Stimulated activated naive CD4-positive, alpha-beta T cell treated with Interleukin-2 at 50 U/mL for 16 hours (primary cell): ENCODE results near the gene RPS28.
"Not testable (repeated sequence)": the region's sequence is repeated elsewhere in the genome, so short reads cannot be mapped to it uniquely, and the experiment has no call there.

ENCODE experiments used
- DNase-seq: peaks from one replicate; lab custom pipeline; 2025; lab: John Stamatoyannopoulos, UW

RPS28 gene

DNA sequence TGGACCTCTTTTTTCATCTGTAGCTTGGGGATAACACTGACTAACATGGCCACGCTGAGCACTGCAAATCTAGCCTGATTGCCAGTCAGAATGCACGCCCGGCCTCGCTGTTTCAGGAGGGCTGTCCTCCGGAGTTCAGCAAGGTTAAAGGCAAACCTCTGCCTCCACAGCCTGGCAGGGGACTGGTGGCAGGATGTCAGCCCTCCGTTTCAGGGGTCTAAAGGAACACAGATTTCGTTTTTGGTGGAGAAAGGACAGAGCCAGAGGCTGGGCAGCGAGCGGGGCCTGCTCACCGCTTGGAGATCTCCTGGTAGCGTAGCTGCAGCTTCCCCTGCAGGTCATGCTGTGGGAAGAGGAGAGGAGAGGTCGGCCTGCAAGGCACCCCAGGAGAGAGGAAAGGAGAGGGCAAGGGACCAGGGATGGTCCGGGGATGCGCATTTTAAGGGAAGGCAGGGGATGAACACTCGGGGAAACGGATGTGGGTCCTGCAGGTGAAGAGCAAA, 681 bp upstream of the RPS28 start:
- no peak for DNase-seq

DNA sequence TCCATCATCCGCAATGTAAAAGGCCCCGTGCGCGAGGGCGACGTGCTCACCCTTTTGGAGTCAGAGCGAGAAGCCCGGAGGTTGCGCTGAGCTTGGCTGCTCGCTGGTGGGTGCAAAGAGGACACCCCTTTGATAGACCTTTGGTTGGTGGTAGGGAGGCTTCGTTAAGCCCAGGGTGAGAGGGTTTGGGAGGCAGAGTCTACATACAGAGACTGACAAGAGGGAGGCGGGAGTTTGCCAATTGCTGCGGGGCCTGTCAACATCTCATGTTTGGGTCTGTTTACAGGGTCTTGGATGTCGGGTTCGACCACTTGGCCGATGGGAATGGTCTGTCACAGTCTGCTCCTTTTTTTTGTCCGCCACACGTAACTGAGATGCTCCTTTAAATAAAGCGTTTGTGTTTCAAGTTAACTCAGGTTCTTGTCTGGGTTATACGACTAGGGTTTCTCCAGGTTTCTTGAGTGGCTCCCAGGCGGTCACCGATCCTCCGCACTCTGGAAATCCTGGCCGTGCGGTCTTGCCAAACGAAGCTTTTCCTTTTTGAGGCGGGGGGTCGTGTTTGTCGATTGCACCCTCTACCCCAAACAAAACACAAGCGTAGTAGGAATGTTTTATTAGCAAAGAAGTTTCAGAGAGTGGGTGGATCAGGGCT, 816 bp downstream of the RPS28 start:
- no peak for DNase-seq

DNA sequence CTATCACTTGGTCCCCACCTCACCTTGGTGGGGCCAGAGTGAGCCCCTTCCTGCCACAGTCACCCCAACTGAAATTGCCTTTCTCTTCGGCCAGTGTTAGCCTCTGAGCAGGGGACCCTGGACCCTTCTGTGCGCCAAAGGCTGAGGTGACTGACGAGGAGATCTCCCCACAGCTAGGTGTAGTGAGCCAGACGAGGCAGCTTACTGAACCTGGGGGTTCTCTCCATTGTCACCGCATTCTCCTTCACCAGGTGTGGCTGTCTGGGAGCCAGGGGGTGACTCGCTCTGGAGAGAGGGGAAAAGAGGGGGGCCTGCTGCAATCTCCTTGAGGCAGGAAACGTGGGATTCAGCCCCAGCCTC, 1.3 kb downstream of the RPS28 start:
- DNase-seq: no peak

DNA sequence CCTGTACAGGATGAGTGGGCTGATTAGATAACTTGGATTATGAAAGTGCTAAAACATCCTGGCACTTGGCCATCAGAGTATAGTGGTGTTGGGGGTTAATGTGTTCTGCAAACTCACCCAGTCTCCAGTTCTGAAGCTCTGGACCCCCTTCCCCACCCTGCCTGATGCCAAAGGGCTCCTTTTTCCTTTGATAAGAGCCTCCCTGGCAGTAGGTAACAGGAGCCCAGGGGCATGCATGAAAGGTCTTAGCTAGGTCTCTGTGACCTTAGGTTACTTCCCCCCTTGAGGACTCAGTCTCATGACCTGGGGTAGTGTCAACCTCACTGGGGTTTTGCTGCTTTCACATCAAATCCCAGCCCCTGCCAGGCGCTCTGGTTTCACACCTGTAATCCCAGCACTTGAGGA, 2.5 kb downstream of the RPS28 start:
- no peak for DNase-seq

DNA sequence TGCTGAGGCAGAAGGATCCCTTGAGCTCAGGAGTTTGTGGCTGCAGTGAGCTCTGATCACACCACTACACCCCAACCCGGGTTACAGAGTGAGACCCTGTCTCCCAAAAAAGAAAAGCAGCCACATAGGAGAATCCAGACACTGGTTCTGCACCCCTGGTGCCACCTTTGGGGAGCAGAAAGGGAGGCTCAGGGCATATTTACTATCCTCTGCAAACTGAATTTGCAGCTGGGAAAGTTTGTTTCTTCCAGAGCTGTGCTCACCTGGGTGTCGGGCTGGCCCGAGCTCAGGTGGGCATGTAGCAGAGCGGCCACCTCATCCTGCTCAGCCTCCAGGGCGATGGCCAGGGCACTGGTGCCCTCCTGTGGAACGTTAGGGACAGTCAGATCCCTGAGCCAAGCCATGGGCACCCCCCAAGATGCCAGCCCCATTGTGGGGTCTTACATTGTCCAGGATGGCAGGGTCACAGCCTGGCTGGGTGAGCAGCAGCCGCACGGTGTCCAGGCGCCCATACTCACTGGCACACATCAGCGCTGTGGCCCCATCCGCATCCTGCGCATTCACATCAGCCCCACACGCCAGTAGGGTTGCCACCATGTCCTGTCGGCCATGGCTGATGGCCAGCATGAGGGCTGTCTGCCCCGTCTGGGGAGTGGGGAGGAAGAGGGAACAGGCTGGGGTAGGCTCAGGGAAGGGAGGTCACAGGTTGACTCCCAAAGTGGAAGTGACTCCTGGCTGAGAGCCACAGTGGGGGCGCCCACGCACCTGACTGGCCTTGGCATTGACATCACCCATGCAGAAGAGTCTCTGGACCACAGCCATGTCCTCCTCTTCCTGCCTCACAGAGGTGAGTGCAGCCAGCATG, 3.1 kb downstream of the RPS28 start:
- no peak for DNase-seq

DNA sequence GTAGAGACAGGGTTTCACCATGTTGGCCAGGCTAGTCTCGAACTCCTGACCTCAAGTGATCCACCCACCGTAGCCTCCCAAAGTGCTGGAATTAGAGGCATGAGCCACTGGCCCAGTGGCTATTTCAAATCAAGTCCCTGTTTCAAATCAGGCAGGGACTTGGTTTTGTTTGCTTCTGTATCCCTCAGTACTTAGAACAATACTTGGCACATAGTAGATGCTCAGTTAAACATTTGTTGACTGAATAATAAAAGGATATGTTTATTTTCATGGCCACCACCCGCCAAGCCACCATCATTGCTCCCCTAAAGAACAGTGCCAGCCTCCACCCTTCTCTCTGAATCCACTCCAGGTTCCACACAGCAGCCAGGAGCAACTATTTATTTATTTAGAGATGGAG, 4.2 kb downstream of the RPS28 start:
- no peak for DNase-seq

DNA sequence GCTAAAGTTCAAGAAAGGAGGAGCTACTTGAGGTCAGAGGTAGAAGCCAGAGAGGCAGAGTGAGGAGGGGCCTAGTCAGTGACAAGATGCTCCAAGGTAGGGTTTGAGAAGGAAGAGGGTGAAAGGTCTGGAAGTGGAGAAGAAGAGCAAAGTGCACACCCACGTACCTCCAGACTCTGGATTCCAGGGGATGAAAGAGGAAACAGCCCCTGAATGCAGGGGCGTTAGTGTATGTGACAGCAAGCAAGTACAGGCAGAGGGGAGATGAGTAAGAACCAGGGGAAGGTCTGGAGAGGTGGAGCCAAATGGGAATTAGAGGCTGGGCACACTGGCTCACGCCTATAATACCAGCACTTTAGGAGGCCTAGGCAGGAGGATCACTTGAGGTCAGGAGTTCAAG, 8.7 kb downstream of the RPS28 start:
- DNase-seq: no peak

DNA sequence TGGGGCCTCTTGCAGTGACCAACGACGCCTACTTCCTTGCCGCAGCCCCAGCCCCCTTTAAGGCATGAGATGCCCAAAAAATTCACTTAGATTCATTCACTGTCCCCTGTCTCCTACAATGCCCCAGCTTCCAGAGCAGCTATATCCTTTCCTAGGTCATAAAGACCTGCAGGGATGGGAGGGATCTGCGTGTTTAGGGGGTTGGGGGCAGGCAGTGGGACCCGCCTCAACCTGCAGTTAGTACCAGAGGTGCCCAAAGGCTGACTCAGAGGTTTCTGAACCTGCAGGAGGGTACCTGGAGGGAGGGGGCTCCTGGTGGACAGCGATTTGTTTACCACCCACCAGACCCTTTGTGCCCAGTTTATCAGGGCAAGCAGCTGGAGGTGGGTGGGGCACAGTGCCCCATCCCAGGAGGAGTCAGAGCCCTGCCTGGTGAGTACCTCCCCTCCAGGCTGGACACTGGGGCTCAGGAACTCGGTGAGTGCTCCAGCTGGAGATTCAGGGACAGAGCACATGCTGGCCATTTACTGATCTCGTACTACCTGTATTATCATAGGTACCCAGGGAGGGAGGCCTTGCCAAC, 10.1 kb downstream of the RPS28 start:
- no peak for DNase-seq

DNA sequence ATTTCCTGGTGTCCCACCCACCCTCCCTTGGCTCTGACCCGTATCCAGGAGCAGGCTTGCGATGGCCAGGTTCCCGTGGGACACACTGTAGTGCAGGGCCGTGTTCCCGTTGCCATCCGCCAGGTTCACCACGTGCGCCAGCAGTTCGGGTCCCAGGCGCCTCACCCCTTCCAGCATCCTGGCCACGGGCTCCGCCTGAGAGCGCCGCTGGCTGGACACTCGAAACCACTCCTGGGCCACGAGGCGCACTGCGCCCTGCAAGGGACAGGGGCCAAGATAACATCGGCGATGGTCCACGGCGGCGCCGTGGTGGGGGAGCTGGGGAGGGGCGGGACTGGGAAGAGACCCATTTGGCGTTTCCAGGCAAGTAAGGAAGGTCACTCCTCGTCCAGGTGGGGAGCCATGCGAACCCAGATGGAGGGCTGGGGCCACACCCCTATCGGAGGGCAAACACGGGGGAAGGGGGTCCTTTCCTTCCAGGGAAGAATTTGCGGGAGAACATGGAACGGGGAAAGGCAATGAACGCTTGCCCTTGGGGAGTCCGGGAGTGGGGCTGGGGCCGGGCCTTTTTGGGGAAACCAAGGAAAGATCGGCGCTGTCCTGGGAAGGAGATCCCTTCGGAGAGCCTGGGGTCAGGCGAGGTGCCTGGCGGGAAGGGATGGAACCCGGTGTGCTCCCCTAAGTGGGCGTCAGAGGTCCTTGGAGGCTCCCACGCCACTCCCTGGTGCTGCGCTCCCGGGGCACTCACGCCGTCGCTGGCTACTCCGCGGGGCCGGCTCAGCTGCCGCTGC, 11.9 kb downstream of the RPS28 start:
- DNase-seq: no peak

DNA sequence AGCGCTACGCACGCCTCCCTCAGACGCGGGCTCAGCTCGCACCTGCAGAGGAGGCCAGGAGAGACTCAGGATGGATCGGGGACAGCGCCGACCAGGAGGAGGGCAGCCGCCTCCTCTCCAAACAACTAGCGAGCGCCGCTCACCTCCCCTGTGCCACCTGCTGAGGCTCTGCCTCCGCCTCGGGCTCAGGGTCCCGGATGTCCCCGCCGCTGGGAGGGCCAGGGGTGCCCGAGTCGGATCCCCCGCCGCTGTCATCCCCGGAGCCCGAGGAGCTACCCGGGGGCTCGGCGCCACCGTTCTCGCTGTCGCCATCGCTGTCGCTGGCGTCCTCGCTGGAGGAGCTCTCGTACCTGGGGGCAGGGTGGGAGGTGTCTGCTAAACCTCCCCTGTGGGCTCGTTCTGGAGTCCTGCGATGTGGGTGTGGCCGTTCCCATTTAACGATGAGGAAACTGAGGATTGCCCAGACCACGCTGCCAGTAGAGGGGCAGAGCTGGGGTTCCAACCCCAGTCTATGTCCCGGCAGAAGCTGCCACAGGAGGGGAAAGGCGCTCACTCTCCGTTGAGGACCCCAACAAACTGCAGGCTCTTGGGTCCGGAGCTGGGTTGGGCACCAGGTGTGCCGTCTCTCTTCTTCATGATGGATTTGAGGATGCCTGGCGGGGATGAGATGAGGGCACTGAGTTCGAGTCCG, 12.6 kb downstream of the RPS28 start:
- DNase-seq: no peak

DNA sequence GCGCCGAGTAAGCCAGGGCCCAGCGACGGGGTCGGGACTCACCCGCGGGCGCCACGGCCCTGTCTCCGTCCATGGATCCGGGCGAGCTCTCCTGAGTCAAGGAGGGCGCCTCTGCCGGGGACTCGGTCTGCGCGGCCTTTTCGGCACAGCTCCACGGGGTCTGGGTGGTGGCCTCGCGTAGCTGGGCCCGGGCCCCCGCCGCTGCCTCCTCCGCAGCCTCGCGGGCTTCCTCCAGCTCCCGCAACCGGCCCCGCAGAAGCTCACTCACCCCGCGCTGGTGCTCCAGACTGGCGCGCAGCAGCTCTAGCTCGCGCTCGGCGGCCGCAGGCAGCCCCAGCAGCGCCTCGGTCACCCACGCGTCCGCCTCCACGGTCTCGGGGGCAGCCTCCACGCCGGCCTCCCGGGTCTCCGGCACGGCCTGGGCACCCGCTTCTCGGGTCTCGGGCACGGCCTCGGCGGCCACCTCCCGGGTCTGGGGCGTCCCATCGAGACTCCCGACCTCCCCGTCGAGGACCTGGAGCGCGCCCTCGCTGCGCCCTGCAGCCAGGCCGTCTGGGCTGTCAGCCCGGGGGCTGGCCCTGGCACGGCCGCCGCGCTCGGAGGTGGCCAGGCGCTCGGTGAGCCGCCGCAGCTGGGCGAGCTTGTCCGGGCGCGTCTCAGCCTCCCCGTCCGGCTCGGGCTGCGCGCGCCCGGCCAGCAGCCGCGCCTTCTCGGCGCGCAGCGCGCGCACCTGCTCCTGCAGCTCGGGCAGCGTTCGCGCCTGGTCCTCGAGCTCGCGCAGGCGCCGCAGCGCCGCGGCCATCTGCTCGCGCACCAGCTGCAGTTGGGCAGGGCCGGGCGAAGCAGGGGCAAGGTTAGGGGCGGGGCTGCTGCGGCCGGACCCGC, 13.4 kb downstream of the RPS28 start:
- DNase-seq: no peak

DNA sequence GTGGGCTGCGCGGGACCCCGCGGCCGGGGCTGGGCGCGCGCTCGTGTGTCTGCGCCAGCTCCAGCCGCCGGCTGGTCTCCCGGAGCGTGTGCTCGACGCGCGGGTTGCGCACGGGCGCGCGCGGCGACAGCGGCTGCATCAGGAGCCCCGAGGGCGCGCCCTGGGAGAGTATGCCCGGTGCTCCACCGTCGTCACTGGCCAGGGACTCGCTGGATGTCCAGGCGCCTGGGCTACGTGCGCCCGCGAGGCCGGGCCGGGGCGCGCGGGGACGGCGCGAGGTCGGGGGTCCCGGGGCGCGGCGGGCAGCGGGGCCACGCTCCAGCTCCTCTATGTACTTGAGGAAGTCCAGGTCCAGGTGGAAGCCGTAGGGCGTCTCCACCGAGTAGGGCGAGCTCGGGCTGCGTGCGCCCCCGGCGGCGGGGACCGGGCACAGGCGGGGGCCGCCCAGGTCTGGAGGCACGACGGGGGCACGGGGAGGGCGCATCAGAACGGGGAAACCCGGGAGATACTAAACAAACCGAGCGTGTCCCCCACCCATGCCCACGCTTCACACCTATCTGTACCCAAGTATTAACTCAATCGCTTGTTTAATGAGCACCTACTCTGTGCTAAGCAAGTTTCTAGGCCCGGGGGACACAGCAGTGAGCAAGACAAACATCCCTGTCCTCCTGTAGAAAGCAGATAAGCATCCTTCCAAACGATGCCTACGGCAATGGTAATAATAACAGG, 14.2 kb downstream of the RPS28 start:
- no peak for DNase-seq

DNA sequence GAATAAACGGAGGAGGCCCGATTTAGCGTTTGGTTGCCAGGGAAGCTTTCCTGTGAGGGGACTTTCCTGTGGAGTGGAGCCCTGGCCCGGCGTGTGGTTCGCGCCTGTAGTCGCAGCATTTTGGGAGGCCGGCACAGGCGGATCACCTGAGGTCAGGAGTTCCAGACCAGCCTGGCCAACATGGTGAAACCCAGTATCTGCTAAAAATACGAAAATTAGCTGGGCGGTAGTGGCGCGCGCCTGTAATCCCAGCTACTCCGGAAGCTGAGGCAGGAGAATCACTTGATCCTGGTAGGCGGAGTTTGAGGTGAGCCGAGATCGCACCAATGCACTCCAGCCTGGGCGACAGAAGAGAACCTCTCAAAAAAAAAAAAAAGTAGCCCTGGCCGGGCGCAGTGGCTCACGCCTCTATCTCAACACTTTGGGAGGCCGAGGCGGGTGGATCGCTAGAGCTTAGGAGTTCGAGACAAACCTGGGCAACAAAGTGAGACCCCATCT, 14.8 kb downstream of the RPS28 start:
- no peak for DNase-seq

DNA sequence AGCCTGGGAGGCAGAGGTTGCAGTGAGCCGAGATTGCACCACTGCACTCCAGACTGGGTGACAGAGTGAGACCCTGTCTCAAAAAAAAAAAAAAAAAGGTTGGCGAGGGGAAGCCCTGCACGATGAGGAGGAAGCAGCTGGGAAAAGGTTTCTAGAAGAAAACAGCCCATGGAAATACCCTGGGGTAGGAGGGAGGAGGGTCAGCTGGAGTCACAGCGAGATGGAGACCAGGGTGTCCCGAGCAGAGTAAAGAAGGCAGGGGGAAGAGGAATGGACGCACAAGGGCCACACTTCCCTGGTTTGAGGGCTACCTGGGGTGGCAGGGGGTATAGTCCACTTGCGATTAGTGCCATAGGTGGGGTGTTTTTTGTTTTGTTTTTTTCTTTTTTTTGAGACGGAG, 15.4 kb downstream of the RPS28 start:
- DNase-seq: no peak

DNA sequence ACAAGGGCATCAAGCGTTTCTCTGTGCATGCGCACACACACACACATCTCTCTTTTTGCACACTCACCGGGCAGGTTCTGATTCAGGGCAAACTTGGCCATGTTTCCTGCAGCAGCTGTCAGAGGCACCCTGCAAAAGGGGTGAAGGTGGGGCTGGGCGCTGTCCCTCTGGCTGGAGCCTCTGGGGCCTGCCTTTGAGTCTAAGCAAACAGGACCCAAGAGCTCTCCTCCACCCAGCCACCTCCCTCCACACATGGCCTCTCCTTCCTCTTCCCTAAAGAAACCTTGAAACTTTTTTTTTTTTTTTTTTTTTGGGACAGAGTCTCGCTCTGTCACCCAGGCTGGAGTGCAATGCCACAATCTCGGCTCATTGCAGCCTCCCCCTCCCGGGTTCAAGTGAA, 16.4 kb downstream of the RPS28 start:
- no peak for DNase-seq

DNA sequence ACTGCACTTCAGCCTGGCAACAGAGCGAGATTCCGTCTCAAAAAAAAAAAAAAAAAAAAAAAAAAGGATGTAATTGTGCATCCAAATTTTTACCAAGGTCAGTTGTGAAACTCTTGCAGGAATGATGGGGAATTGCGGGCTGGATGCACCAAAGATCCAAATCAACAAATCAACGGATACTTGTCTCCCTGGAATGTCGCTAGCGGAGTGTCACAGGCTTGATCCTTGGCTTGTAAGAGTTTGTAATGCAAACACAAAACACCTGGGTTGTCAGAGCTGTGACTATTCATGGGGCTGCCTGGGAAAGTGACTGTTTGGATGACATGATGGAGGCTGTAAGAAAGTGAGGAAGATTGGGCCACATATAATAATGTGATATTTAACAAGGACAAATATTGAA, 17.5 kb downstream of the RPS28 start:
- DNase-seq: no peak

DNA sequence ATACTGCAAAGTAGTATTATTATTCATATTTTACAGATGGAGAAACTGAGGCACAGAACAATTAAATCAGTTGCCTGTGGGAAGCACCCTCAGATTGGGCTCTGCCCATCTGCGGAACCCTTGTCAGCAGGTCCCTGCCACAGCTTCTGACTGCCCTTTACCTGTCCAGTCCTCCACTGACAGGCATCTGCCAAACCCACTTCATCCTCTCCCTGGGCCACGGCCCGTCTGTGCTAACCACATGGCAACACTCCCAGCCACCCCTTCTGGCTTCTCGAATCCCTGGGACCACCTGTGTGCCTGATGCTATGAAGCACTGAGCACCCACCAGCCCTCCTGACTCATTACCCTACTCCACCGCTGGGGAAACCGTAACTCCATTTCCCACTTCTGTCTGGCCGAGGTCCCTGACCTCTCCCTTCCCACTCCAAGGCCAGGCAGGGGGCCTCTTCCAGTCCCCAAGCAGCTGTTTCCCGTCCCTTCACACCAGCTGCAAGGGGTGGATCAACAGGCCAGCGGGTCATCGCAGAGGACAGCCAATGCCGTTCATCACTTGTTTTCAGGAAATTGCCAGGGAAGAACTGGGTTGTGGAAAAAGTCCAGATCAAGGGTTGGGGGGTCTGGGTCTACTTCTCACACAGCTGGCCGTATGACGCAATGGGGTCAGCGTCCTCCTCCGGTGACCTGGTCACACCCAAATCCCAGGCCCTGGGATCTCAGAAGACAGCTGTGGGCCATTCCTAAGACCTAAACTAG, 19.2 kb downstream of the RPS28 start:
- no peak for DNase-seq

DNA sequence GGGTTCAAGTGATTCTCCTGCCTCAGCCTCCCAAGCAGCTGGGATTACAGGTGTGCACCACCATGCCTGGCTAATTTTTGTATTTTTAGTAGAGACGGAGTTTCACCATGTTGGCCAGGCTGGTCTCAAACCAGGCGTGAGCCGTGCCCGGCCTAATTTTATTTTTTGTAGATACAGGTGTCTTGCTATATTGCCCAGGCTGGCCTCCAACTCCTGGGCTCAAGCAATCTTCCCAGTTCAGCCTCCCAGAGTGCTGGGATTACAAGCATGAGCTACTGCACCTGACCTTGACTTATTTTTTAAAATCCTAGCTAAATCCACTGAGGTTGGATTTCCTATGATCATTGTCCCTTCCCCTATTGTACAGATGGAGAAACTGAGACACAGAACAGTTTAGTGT, 20.2 kb downstream of the RPS28 start:
- not testable (repeated sequence) for DNase-seq

DNA sequence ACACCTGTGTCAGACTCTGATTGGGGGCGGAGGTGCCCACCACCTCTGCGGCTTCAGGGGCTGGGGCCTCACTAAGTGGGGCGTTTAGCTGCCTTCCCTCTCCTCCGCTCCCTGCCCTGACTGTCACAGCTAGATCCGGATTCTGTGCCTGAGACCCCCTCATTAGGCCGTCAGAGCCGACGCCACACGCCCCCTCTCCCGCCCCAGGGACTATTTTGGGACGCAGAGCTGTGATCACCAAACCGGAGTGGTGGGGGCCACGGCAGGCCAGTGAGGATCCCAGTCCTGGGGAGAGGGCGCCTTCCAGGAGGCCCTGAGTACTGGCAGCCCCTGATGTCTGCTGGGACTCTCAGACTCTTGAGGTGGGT, 21.0 kb downstream of the RPS28 start:
- DNase-seq: no peak
